Fibroblast of the aortic adventitia (primary cell): Measurements from ENCODE around the gene AHCYL1. TPM values are rescaled to one million over a fixed set of nuclear protein-coding genes. Genes with fewer than 3 reads are reported as not detected.
"Not testable (repeated sequence)": the region's sequence is repeated elsewhere in the genome, so short reads cannot be mapped to it uniquely, and the experiment has no call there.

Experiments
- DNase-seq: peaks from one replicate; pipeline ENCODE4 v3.0.0-alpha.2; 2010; ENCODE audit warnings: low read depth
- H3K4me3 ChIP-seq: 2 replicates; pipeline ENCODE4 v1.5.1; 2011; ENCODE audit warnings: low read depth, mild to moderate bottlenecking, control low read depth, low read length, moderate library complexity
- CTCF ChIP-seq: IDR thresholded peaks from 2 replicates; pipeline ENCODE4 v1.5.1; 2011; ENCODE audit warnings: mild to moderate bottlenecking, low read length, control low read depth, inconsistent platforms; ENCODE audit not compliant: insufficient read depth
- total RNA-seq: library from RNA; depleted of rRNA; stranded (reverse); fragments of >200 nt; gene quantifications from 2 replicates; pipeline ENCODE4 v1.2.3, GENCODE V29; 2012; ENCODE audit warnings: low replicate concordance

Gene AHCYL1
- total RNA-seq, 1 donor, result 48.5 TPM

GRCh38 chr1:110012100-110012780, 27.7 kb downstream of the AHCYL1 start:
- TF ChIP-seq CTCF, result no peak
- no peak for DNase-seq
- H3K4me3 ChIP-seq, result no peak overlapping the region

- no peak for TF ChIP-seq CTCF
- DNase-seq, result no peak
- no peak overlapping the region for H3K4me3 ChIP-seq
Measured at GRCh38 chr1:110017792-110018191, 33.2 kb downstream of the AHCYL1 start.

GRCh38 chr1:110018396-110018795, 33.8 kb downstream of the AHCYL1 start:
- DNase-seq, result no peak
- TF ChIP-seq CTCF, result no peak

GRCh38 chr1:110019770-110020169, 35.2 kb downstream of the AHCYL1 start:
- no peak overlapping the region for H3K4me3 ChIP-seq
- no peak for DNase-seq
- TF ChIP-seq CTCF, result no peak

More at GRCh38 chr1:110018396-110018795, 33.8 kb downstream of the AHCYL1 start:
- H3K4me3 ChIP-seq, result no peak overlapping the region

- no peak for TF ChIP-seq CTCF
- DNase-seq, result no peak
- H3K4me3 ChIP-seq, result no peak overlapping the region
Measured at GRCh38 chr1:110021285-110021684, 36.7 kb downstream of the AHCYL1 start.

GRCh38 chr1:110024613-110025012, 40.0 kb downstream of the AHCYL1 start:
- DNase-seq, result no peak
- TF ChIP-seq CTCF, result no peak
- no peak overlapping the region for H3K4me3 ChIP-seq

- DNase-seq, H3K4me3 ChIP-seq: not testable (repeated sequence)
Measured at GRCh38 chr1:110030687-110031086, 46.1 kb downstream of the AHCYL1 start.
